GM23338 (cell line): ENCODE data around the gene EFCAB6. TPM values are rescaled to one million over a fixed set of nuclear protein-coding genes. Genes with fewer than 3 reads are reported as not detected.

ENCODE experiments used
- ATAC-seq: fragments of 200-7000 bp; cut with Tn5 transposase; 3 replicates; pipeline ENCODE4 v1.9.1; 2020
- DNase-seq: peaks from one replicate; pipeline ENCODE4 v3.0.0-alpha.2; 2015; ENCODE audit warnings: low spot score
- H2AFZ ChIP-seq: fragments of 200-600 bp; sonication (generic); 2 replicates; pipeline ENCODE4 v1.8.0; 2016; ENCODE audit warnings: antibody characterized with exemption, mild to moderate bottlenecking, moderate library complexity
- H3F3A ChIP-seq: fragments of 200-600 bp; sonication (generic); replicated peaks from 2 replicates; pipeline ENCODE4 v1.8.0; 2017; ENCODE audit warnings: antibody characterized with exemption, mixed run types, low read depth
- H3K27ac ChIP-seq: fragments of 200-600 bp; sonication (generic); 2 replicates; pipeline ENCODE4 v1.6.1; 2016; ENCODE audit warnings: low read depth
- H3K27me3 ChIP-seq: fragments of 200-600 bp; sonication (generic); 2 replicates; pipeline ENCODE4 v1.8.0; 2016; ENCODE audit warnings: mild to moderate bottlenecking, mixed run types, moderate library complexity; ENCODE audit not compliant: insufficient read depth
- H3K36me3 ChIP-seq: fragments of 200-600 bp; sonication (generic); 2 replicates; pipeline ENCODE4 v1.8.0; 2016; ENCODE audit warnings: mild to moderate bottlenecking; ENCODE audit not compliant: insufficient read depth
- H3K4me1 ChIP-seq: fragments of 200-600 bp; sonication (generic); 2 replicates; pipeline ENCODE4 v1.8.0; 2016; ENCODE audit warnings: mild to moderate bottlenecking, moderate library complexity; ENCODE audit not compliant: insufficient read depth
- H3K4me2 ChIP-seq: fragments of 200-600 bp; sonication (generic); 2 replicates; pipeline ENCODE4 v1.7.1; 2017; ENCODE audit warnings: mixed run types
- H3K4me3 ChIP-seq: fragments of 200-600 bp; sonication (generic); 2 replicates; pipeline ENCODE4 v1.6.1; 2016; ENCODE audit warnings: mixed run types
- H3K79me2 ChIP-seq: fragments of 200-600 bp; sonication (generic); replicated peaks from 2 replicates; pipeline ENCODE4 v1.8.0; 2017; ENCODE audit warnings: mild to moderate bottlenecking; ENCODE audit not compliant: insufficient read depth
- H3K9me2 ChIP-seq: fragments of 200-600 bp; sonication (generic); 2 replicates; pipeline ENCODE4 v1.8.0; 2017; ENCODE audit not compliant: insufficient read depth
- H4K20me1 ChIP-seq: fragments of 200-600 bp; sonication (generic); replicated peaks from 2 replicates; pipeline ENCODE4 v1.8.0; 2017; ENCODE audit warnings: mild to moderate bottlenecking; ENCODE audit not compliant: insufficient read depth
- H3K27ac Mint-ChIP-seq: 2 replicates; pipeline ENCODE4 v1.8.0; 2020; ENCODE audit warnings: inconsistent platforms, mild to moderate bottlenecking, moderate library complexity, mixed read lengths
- H3K27me3 Mint-ChIP-seq: 3 replicates; pipeline ENCODE4 v1.8.0; 2022; ENCODE audit warnings: low read depth, mild to moderate bottlenecking, moderate library complexity, mixed read lengths, inconsistent platforms; ENCODE audit not compliant: insufficient read depth, poor library complexity
- H3K36me3 Mint-ChIP-seq: 3 replicates; pipeline ENCODE4 v1.8.0; 2021; ENCODE audit warnings: low read depth, mild to moderate bottlenecking, inconsistent platforms, moderate library complexity, mixed read lengths
- H3K4me1 Mint-ChIP-seq: 3 replicates; pipeline ENCODE4 v1.8.0; 2020; ENCODE audit warnings: mild to moderate bottlenecking, inconsistent platforms, mixed read lengths
- H3K4me3 Mint-ChIP-seq: 3 replicates; pipeline ENCODE4 v1.8.0; 2021; ENCODE audit warnings: moderate library complexity, mild to moderate bottlenecking, inconsistent platforms, mixed read lengths
- H3K9me3 Mint-ChIP-seq: 3 replicates; pipeline ENCODE4 v1.8.0; 2020; ENCODE audit warnings: moderate library complexity, mild to moderate bottlenecking, inconsistent platforms, mixed read lengths
- CREB1 ChIP-seq: fragments of 250-450 bp; sonication (Bioruptor Pico); IDR thresholded peaks from 2 replicates; pipeline ENCODE4 v1.5.0; 2020; ENCODE audit warnings: low read depth, mild to moderate bottlenecking, moderate library complexity
- CTCF ChIP-seq, 2 experiments: fragments of 200-600 bp in 1 of 2; sonication (generic) in 1 of 2; conservative IDR thresholded peaks; 2 replicates each; pipeline versions ENCODE4 v1.5.1 to v1.6.1; 2016 to 2017; ENCODE audit warnings: antibody characterized with exemption in 2 of 2, low read depth in 2 of 2, mild to moderate bottlenecking in 2 of 2, moderate library complexity in 1 of 2
- EZH2 ChIP-seq: fragments of 200-600 bp; sonication (generic); IDR thresholded peaks from one replicate; pipeline ENCODE4 v1.8.0; 2017; ENCODE audit warnings: antibody characterized with exemption, mild to moderate bottlenecking, low read depth; ENCODE audit not compliant: unreplicated experiment
- EZH2phosphoT487 ChIP-seq: fragments of 200-600 bp; sonication (generic); IDR thresholded peaks from one replicate; pipeline ENCODE4 v1.8.1; 2018; ENCODE audit warnings: antibody characterized with exemption; ENCODE audit not compliant: unreplicated experiment
- JUNB ChIP-seq: IDR thresholded peaks from one replicate; pipeline ENCODE4 v1.6.1; 2016; ENCODE audit warnings: antibody characterized with exemption; ENCODE audit not compliant: unreplicated experiment
- NANOG ChIP-seq: IDR thresholded peaks from 2 replicates; pipeline ENCODE4 v1.6.1; 2016; ENCODE audit warnings: antibody characterized with exemption, borderline replicate concordance
- POLR2AphosphoS5 ChIP-seq: IDR thresholded peaks from 2 replicates; pipeline ENCODE4 v1.6.1; 2016; ENCODE audit warnings: antibody characterized with exemption, low read depth
- REST ChIP-seq: IDR thresholded peaks from one replicate; pipeline ENCODE4 v1.6.1; 2018; ENCODE audit warnings: antibody characterized with exemption; ENCODE audit not compliant: unreplicated experiment
- STAT1 ChIP-seq: IDR thresholded peaks from one replicate; pipeline ENCODE4 v1.6.1; 2016; ENCODE audit warnings: antibody characterized with exemption; ENCODE audit not compliant: unreplicated experiment
- ZNF331 ChIP-seq: fragments of 250-450 bp; sonication (Bioruptor Pico); IDR thresholded peaks from 2 replicates; pipeline ENCODE4 v1.5.0; 2020; ENCODE audit warnings: low read depth, mild to moderate bottlenecking, moderate library complexity
- polyA plus RNA-seq: library from polyadenylated mRNA; unstranded; fragments of >200 nt; fragmentation: Nextera tagmentation; extraction: Ambion mirVana; gene quantifications from 2 replicates; pipeline ENCODE4 v1.2.1, GENCODE V29; 2016
- total RNA-seq: library from RNA; depleted of rRNA; stranded (reverse); fragments of >200 nt; shearing (Covaris generic); gene quantifications from 2 replicates; pipeline ENCODE4 v1.2.3, GENCODE V29; 2014
- TF ChIP-seq, protein P1 (sequence below): IDR thresholded peaks from 2 replicates; pipeline ENCODE4 v1.6.1; 2016; ENCODE audit warnings: antibody characterized with exemption

EFCAB6 gene
- total and polyA plus RNA-seq, 2 experiments from 2014 or later = 1.1 to 1.8 TPM

GRCh38 chr22:43526946-43527345 lies 285.2 kb downstream of the EFCAB6 start (continued):
- TF ChIP-seq POLR2AphosphoS5 = no peak

DNA sequence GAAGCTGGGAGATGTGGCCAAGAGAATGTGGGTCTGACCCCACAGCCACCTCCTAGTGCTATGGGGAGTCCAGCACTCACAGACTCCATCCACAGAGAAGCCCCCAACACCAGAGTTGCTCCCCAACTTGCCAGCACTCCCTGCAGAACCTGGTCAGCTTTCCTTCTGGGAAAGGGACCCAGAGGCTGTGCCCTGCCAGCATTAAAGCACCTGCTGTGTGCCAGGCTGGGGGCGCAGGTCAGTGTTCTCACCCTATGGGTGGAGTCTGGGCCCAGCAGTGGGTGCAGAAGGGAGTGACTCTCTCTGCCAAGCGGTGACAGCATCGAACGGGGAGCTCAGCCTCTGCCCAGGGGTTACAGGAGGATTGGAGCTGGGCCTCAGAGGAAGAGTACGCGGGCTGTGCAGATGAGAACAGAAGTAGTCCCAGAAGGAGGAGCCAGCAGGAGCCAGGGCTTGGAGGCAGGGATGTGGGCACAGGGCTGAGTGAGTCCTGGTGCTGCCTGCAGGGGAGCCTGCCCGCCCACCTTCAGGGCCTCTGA lies 285.9 kb downstream of the EFCAB6 start:
- H3K27ac Mint-ChIP-seq = no peak overlapping the region
- Histone ChIP-seq H3K36me3 (no peaks in the 10 kb centered on the region), H3K9me2 (no peaks in the 10 kb centered on the region), H2AFZ (no peak overlapping the region), H3F3A (no peaks in the 10 kb centered on the region), H3K4me3 (no peak overlapping the region), H3K27me3 (no peaks in the 10 kb centered on the region), H3K4me2 (no peak overlapping the region), H4K20me1 (no peaks in the 10 kb centered on the region), H3K79me2 (no peaks in the 10 kb centered on the region), H3K27ac (no peak overlapping the region), H3K4me1 (no peaks in the 10 kb centered on the region)
- ATAC-seq = no peak
- H3K27me3 Mint-ChIP-seq = peaks cover 11% of the 10 kb centered on the region
- H3K4me1 Mint-ChIP-seq = peaks cover 3% of the 10 kb centered on the region
- no peaks in the 10 kb centered on the region for H3K9me3 Mint-ChIP-seq
- H3K4me3 Mint-ChIP-seq = no peak overlapping the region
- H3K36me3 Mint-ChIP-seq = no peaks in the 10 kb centered on the region
- no peak for TF ChIP-seq EZH2phosphoT487
- no peak for DNase-seq

DNA sequence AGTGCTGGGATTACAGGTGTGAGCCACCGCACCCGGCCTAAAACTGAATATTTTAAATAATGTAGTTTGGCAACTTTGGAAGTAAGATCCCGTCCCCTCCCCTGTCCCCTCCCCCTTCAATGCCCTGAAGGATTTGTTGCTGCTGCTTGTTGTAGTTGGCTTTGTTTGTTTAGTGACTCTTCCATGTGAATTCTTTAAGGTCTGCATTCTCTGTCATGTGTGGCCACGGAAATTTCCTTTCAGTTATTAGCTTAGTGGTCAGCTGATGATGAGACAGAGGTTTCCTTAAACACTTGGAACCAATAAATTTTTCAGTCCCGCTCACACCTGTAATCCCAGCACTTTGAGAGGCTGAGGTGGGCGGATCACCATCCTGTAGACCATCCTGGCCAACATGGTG lies 290.4 kb downstream of the EFCAB6 start:
- H3K9me3 Mint-ChIP-seq = no peaks in the 10 kb centered on the region; the same call in 2 of the 3 replicates
- TF ChIP-seq, protein P1, sequence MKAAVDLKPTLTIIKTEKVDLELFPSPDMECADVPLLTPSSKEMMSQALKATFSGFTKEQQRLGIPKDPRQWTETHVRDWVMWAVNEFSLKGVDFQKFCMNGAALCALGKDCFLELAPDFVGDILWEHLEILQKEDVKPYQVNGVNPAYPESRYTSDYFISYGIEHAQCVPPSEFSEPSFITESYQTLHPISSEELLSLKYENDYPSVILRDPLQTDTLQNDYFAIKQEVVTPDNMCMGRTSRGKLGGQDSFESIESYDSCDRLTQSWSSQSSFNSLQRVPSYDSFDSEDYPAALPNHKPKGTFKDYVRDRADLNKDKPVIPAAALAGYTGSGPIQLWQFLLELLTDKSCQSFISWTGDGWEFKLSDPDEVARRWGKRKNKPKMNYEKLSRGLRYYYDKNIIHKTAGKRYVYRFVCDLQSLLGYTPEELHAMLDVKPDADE = no peak
- TF ChIP-seq POLR2AphosphoS5 (no peak), REST (no peak), EZH2 (no peak), CTCF (conservative IDR thresholded peaks at IDR 0.05; ENCODE audit: low read depth in 2 of 2) (no peak), NANOG (no peak), ZNF331 (CRISPR knock-in tag) (no peak), CREB1 (CRISPR knock-in tag) (no peak), STAT1 (no peak), JUNB (no peak)

More for the DNA sequence above, 290.4 kb downstream of the EFCAB6 start:
- no peak overlapping the region for H3K27ac Mint-ChIP-seq
- no peaks in the 10 kb centered on the region for H3K36me3 Mint-ChIP-seq
- H3K4me3 ChIP-seq = no peak overlapping the region
- H4K20me1 ChIP-seq = no peaks in the 10 kb centered on the region
- no peak overlapping the region for H3K4me3 Mint-ChIP-seq
- H3K36me3 ChIP-seq = no peaks in the 10 kb centered on the region
- H3K4me1 ChIP-seq = no peaks in the 10 kb centered on the region
- H3K27me3 ChIP-seq = no peaks in the 10 kb centered on the region
- H3K79me2 ChIP-seq = no peaks in the 10 kb centered on the region
- H3K27ac ChIP-seq = no peak overlapping the region
- H3K4me2 ChIP-seq = no peak overlapping the region
- H3F3A ChIP-seq = no peaks in the 10 kb centered on the region
- no peak for DNase-seq
- no peaks in the 10 kb centered on the region for H3K4me1 Mint-ChIP-seq
- no peak overlapping the region for H2AFZ ChIP-seq
- H3K9me2 ChIP-seq = no peaks in the 10 kb centered on the region
- no peak for ATAC-seq
- H3K27me3 Mint-ChIP-seq = peaks cover 8% of the 10 kb centered on the region
